ENCODE data around the gene CHST8.
"Not testable (repeated sequence)": the region's sequence is repeated elsewhere in the genome, so short reads cannot be mapped to it uniquely, and the experiment has no call there.

CHST8 gene

GRCh38 chr19:33689868-33690267 is 68.1 kb downstream of the CHST8 start:
- DNase-seq (ENCODE audit: low read depth): no peak

- DNase-seq (ENCODE audit: low read depth): no peak
These were observed 68.8 kb downstream of the CHST8 start for GRCh38 chr19:33690378-33691029.

- no peak for DNase-seq (ENCODE audit: low read depth)
These were observed 69.3 kb downstream of the CHST8 start for GRCh38 chr19:33691030-33691427.

GRCh38 chr19:33691736-33692135 is 70.0 kb downstream of the CHST8 start:
- DNase-seq (ENCODE audit: low read depth): no peak

- no peak for DNase-seq (ENCODE audit: low read depth)
These were observed 71.9 kb downstream of the CHST8 start for GRCh38 chr19:33693678-33694077.

GRCh38 chr19:33695547-33695946 is 73.8 kb downstream of the CHST8 start:
- not testable (repeated sequence) for DNase-seq (ENCODE audit: low read depth)

GRCh38 chr19:33697766-33698165 is 76.0 kb downstream of the CHST8 start:
- no peak for DNase-seq (ENCODE audit: low read depth)

- DNase-seq (ENCODE audit: low read depth): no peak
These were observed 77.1 kb downstream of the CHST8 start for GRCh38 chr19:33698576-33699435.

GRCh38 chr19:33699754-33700407 is 78.1 kb downstream of the CHST8 start:
- no peak for DNase-seq (ENCODE audit: low read depth)

- DNase-seq (ENCODE audit: low read depth): no peak
These were observed 78.8 kb downstream of the CHST8 start for GRCh38 chr19:33700408-33701013.

- no peak for DNase-seq (ENCODE audit: low read depth)
These were observed 79.8 kb downstream of the CHST8 start for GRCh38 chr19:33701565-33701964.

GRCh38 chr19:33702606-33703437 is 81.1 kb downstream of the CHST8 start:
- no peak for DNase-seq (ENCODE audit: low read depth)

- DNase-seq (ENCODE audit: low read depth): no peak
These were observed 81.6 kb downstream of the CHST8 start for GRCh38 chr19:33703438-33703750.

GRCh38 chr19:33703821-33704220 is 82.1 kb downstream of the CHST8 start:
- no peak for DNase-seq (ENCODE audit: low read depth)

GRCh38 chr19:33704271-33704670 is 82.5 kb downstream of the CHST8 start:
- DNase-seq (ENCODE audit: low read depth): no peak

- DNase-seq (ENCODE audit: low read depth): no peak
These were observed 83.5 kb downstream of the CHST8 start for GRCh38 chr19:33705090-33705847.

GRCh38 chr19:33705860-33706259 is 84.1 kb downstream of the CHST8 start:
- DNase-seq (ENCODE audit: low read depth): no peak

- DNase-seq (ENCODE audit: low read depth): no peak
These were observed 84.9 kb downstream of the CHST8 start for GRCh38 chr19:33706631-33707030.

GRCh38 chr19:33712268-33712667 is 90.5 kb downstream of the CHST8 start:
- DNase-seq (ENCODE audit: low read depth): no peak

GRCh38 chr19:33713194-33713593 is 91.4 kb downstream of the CHST8 start:
- DNase-seq (ENCODE audit: low read depth): no peak

- no peak for DNase-seq (ENCODE audit: low read depth)
These were observed 92.4 kb downstream of the CHST8 start for GRCh38 chr19:33714149-33714548.

All from T-helper 22 cell (primary cell).